ENCODE data around the gene PTPN22.

GRCh38 chr1:113860891-113861290 lies 10.6 kb downstream of the PTPN22 start:
- TF ChIP-seq CTCF (IDR thresholded peaks at IDR 0.05) (no peak), POLR2A (IDR thresholded peaks at IDR 0.05) (no peak)
